Hematopoietic multipotent progenitor cell treated with erythropoietin and hydrocortisone succinate and interleukin-3 and kit ligand, for 15 days (in vitro differentiated cells): ENCODE measurements around the gene NAV2.

Experiments
- DNase-seq: peaks from one replicate; pipeline ENCODE4 v3.0.0-alpha.2; 2015; ENCODE audit warnings: low spot score

The NAV2 gene

GRCh38 chr11:19805827-19806226, 93.2 kb downstream of the NAV2 start:
- no peak for DNase-seq

DNA sequence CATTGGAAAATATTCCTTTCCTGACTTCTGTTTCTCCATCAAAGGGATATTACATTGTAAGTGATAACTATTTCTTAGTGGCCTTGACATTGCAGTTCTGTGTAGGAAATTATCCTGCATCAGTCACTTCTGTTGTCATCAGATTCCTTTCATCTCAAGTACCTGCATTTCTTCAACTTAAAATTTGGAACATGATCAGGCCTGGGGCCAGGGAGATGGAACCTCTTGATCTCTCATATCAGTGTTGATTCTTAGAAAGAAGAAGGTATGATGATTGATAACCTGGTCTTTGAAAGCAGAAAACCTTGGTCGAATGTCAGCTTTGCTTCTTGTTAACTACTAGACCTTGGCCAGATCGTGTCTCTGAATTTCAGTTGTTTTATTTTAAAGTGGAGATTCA, 93.6 kb downstream of the NAV2 start:
- no peak for DNase-seq

- no peak for DNase-seq
Observed at GRCh38 chr11:19808076-19808911, 95.7 kb downstream of the NAV2 start.

- DNase-seq, result no peak
Observed at GRCh38 chr11:19810852-19811251, 98.2 kb downstream of the NAV2 start.

GRCh38 chr11:19811380-19811779, 98.7 kb downstream of the NAV2 start:
- DNase-seq, result no peak

DNA sequence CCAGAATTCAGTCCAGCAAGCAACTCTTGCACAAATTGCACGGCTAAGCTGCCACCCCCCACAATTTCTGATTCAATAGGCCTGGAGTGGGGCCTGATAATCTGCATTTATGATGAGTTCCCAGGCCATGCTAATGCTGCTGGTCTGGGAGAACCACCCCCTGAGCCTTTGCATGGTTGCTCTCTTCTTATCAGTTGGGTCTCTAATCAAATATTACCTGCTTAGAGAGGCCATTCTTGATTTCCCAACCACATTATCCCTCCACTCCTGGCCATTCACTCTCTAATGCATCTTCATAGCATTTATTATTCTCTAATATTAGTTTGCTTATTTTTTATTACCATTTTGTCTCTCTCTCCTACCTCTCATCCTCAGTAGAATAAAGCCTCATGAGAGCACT, 99.5 kb downstream of the NAV2 start:
- no peak for DNase-seq

- no peak for DNase-seq
Observed at GRCh38 chr11:19812710-19813109, 100.1 kb downstream of the NAV2 start.

DNA sequence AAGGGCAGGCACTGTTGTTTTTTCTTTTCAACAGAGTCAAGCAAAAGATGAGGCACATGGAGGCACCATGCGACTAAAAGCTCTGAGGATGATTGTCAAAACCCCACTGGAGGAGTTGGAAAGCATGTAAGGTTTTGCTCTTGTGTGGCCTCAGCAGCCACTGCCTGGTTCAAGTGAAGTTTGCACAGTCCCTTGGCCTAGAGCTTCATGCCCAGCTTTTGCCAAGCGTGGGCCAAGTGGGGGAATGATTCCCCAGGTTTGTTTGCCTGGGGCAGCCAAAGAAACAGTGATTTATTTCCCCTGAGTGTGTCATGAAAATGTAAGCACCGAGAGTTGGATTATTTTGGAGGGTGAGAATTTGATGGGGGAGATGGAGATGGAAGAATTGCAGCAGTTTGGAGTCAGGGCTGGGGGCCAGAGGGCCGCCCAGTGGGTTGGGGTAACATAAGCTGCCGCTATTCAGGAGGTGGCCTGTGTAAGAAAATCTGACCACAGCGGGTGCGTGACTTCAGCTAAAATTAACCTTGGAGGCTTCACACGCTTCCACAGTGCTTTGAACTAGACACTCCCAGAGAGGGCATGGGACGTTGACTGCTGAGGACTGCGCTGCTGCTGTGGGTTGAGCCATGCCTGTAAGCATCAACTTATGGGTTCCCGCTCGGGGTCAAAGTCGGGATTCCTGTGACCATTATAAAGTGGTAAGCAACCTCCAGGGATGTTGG, 100.7 kb downstream of the NAV2 start:
- DNase-seq, result no peak

- DNase-seq, result no peak
Observed at GRCh38 chr11:19814421-19814820, 101.8 kb downstream of the NAV2 start.

DNA sequence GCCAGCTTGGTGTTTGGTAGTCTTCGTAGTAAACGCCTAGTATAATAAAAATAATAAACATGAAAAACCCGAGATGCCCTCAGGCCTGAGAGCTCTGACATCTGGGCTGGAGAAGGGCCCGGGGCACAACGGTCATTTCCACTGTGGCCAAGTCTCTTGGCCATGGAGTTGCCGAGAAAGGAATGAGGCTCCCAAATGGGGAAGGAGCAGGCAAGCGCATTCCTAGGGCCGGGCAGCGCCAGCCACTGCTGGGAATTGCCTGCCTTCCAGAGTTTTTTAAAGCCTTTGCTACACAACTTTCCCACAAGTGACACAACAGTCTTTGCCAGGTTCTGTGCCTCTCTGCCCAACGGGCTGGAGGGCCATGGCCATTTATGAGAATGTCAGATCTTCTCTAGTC, 103.4 kb downstream of the NAV2 start:
- DNase-seq, result no peak

- DNase-seq, result no peak
Observed at GRCh38 chr11:19816817-19817216, 104.2 kb downstream of the NAV2 start.

DNA sequence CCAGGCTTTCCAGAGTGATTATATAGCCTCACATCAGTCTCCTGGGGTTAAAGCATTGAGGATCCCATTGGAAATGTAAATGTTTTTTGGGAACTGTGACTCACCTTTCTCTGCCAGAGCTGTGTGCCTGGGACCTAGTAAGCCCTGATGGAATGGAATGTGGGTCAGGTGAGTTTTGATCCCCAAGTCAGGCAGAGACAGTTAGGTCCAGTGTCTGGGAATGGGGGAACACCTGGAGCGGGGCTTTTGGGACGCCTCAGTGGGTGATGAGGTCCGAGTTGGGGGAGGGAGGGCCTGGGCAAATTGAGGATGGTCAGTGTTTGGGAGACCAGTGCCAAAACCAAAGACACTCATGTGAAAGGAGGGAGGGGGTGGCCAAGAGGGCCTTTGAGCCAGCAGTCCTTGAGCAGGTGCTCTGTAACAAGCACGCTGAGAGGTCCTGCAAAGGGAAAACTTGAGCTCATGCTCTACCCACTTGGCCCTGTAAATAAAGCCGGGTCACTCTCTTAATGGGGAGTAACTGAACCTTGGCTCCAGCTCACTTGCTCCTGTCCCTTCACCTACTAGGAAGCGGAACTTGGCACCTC, 104.7 kb downstream of the NAV2 start:
- no peak for DNase-seq

GRCh38 chr11:19817870-19818269, 105.2 kb downstream of the NAV2 start:
- DNase-seq, result no peak

GRCh38 chr11:19818619-19819018, 106.0 kb downstream of the NAV2 start:
- no peak for DNase-seq

DNA sequence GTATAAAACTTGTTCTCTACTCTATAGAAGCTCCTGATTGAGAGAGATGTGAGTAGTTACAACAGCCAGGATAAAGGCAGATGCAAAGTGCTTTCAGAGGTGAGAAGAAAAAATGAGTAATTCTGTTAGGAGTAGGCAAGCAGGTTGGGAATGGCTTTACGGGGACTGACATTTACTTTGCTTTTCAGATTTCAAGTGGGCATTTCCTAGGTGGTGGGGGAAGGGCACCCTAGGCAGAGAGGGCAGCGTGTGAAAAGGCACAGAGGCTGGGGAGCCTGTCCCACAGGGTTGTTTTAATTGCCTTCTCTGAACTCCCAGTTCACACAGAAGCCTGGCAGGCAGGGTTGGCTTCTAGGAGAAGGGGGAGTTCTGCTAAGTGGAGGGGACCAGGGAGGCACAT, 106.5 kb downstream of the NAV2 start:
- DNase-seq, result no peak

GRCh38 chr11:19820100-19820499, 107.5 kb downstream of the NAV2 start:
- DNase-seq, result no peak

GRCh38 chr11:19821412-19821875, 108.8 kb downstream of the NAV2 start:
- no peak for DNase-seq

- DNase-seq, result no peak
Observed at GRCh38 chr11:19821993-19822392, 109.4 kb downstream of the NAV2 start.

DNA sequence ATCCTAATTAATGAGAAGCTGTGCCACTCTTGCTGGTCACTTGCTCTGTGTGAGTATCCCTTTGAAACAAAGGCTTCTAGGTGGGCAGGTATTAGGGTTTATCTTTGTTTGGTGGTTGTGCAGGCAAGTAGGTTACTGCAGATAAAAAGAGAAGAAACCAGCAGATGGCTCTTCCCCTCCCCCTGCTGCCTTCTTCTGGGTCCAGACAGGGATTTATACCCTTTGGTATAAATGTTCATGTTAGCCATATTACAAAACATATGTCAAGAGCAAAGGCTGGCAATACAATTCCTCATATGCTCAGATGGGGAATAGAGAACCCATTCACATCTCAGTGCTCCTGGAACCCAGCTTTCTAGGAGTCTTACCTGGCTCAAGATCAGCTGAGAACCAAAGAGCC, 109.9 kb downstream of the NAV2 start:
- no peak for DNase-seq

DNA sequence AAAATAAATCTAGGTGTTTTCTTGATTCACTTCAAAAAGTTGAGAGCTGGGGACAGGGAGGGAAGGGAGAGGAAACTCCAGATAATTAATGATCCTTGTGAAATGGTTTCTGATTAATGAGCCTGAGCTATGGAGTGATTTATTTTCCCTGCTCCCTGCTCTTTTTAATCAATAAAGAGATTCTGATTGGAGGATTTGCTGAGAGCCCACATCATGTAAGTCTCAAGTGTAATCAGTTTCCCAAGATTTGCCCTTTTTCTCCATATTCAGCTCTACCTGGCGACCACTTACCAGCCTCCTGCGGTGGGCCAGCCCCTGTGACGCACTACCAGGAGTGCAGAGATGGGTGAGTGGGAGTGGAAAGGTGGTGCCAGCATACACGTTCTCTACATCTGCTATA, 114.0 kb downstream of the NAV2 start:
- DNase-seq, result no peak

DNA sequence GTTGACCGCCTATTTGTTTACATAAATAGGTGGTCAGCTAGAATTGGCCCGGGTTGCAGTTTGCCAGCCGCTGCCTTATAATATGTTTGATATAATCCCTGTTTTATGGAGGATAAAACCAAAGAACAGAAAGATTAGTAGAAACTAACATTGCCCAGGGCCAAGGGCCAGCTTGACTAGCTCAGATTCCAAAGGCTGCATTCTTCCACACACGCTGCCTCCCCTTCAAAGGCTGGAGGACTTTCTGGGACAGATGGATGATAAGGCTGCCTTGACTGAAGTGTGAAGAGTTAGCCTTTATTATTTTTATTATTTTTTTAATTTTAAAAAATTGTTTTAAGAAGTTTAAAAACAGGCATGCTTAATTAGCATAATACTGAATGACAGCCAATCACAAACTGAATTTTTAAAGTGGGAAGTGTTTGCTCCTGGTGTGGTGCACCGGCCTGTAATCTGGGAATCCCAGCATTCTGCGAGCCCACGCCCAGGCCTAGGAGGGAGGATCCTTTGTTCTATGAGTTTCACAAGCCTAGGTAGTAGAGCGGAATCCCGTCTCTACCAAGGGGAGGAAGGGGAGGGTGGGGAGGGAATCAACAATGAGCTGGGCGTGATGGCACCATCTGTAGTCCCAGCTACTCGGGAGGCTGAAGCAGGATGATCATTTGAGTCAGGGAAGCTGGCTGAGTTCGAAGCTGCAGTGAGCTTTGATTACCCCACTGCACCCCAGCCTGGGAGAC, 114.9 kb downstream of the NAV2 start:
- peak; percentile 10 for DNase-seq

GRCh38 chr11:19828382-19829108, 115.9 kb downstream of the NAV2 start:
- DNase-seq, result no peak
